Stomach (tissue), 9 donors: ENCODE measurements around the gene CENPX. TPM values are rescaled to one million over a fixed set of nuclear protein-coding genes. Genes with fewer than 3 reads are reported as not detected.

Experiments used
- DNase-seq, 2 donors: peaks; one replicate each; pipeline versions ENCODE4 v3.0.0 to v3.0.0-alpha.2; 2013 to 2019
- H3K27ac ChIP-seq, 5 donors: fragments of 200-600 bp in 4 of 5; sonication (generic) in 4 of 5; one replicate each; pipeline ENCODE4 v1.5.1; 2013 to 2019; ENCODE audit warnings: mild to moderate bottlenecking in 1 of 5, moderate library complexity in 1 of 5
- H3K27me3 ChIP-seq, 3 donors: fragments of 200-600 bp; sonication (generic); one replicate each; pipeline ENCODE4 v1.5.1; 2017 to 2019; ENCODE audit warnings: mixed run types in 1 of 3
- H3K36me3 ChIP-seq, 4 donors: fragments of 200-600 bp; sonication (generic); 1 replicate in 3 of 4; 2 replicates in 1 of 4; pipeline ENCODE4 v1.5.1; 2016 to 2019
- H3K4me1 ChIP-seq, 4 donors: fragments of 200-600 bp; sonication (generic); one replicate each; pipeline ENCODE4 v1.5.1; 2016 to 2019
- H3K4me3 ChIP-seq, 4 donors: fragments of 200-600 bp; sonication (generic) in 3 of 4; one replicate each; pipeline ENCODE4 v1.5.1; 2016 to 2019; ENCODE audit warnings: mild to moderate bottlenecking in 1 of 4
- H3K9me3 ChIP-seq, 4 donors: fragments of 200-600 bp; sonication (generic); one replicate each; pipeline ENCODE4 v1.5.1; 2016 to 2019
- EP300 ChIP-seq: sonication (generic); formaldehyde crosslinking; IDR thresholded peaks from one replicate; pipeline ENCODE4 v1.6.1; 2017; ENCODE audit warnings: antibody characterized with exemption
- POLR2A ChIP-seq, 4 donors: fragments of 450-650 bp; IDR thresholded peaks; one replicate each; pipeline ENCODE4 v1.6.1; 2016; ENCODE audit warnings: antibody characterized with exemption in 4 of 4, control low read depth in 2 of 4, mild to moderate bottlenecking in 1 of 4, moderate library complexity in 1 of 4
- POLR2AphosphoS5 ChIP-seq, 3 donors: sonication (generic); formaldehyde crosslinking; IDR thresholded peaks; one replicate each; pipeline ENCODE4 v1.6.1; 2016; ENCODE audit warnings: antibody characterized with exemption in 3 of 3
- WGBS, 5 donors: extraction: QIAGEN DNeasy Blood & Tissue Kit in 3 of 5; methylation state at CpG; one replicate each; pipeline versions ENCODE4 v1.1.5 to v1.1.7; 2013 to 2018; 5-methylcytosine and 5-hydroxymethylcytosine counted together
- intact Hi-C: fragments of 100-400 bp; cut with DNase I; formaldehyde crosslinking; loops from one replicate; pipeline ENCODE4 v1.15.1; 2023; ENCODE audit warnings: low total_unique reads
- polyA plus RNA-seq, 3 donors: library from polyadenylated mRNA; stranded (reverse); fragments of 200-250 nt; gene quantifications; one replicate each; pipeline ENCODE4 v1.2.3, GENCODE V29; 2013
- total RNA-seq, 5 donors: library from RNA; depleted of rRNA; stranded (reverse); fragments of >200 nt; gene quantifications; one replicate each; pipeline versions ENCODE4 v1.1.0 to v1.2.3, GENCODE V29; 2014 to 2016
- TF ChIP-seq, protein P1 (sequence below), 7 experiments: fragments of 450-650 bp in 4 of 7; fragments of 200-600 bp in 3 of 7; sonication (generic) in 3 of 7; IDR thresholded peaks; one replicate each; pipeline ENCODE4 v1.5.1; 2016 to 2019; ENCODE audit warnings: antibody characterized with exemption in 7 of 7, control low read depth in 2 of 7, mild to moderate bottlenecking in 1 of 7
- donor health status: healthy with polysubstance abuse.
- donor health status: Bipolar disorder and iron deficiency.
- donor health status: healthy.

CENPX gene
- total and polyA plus RNA-seq, 8 donors, result 22.0 to 231 (median 151) TPM

DNA sequence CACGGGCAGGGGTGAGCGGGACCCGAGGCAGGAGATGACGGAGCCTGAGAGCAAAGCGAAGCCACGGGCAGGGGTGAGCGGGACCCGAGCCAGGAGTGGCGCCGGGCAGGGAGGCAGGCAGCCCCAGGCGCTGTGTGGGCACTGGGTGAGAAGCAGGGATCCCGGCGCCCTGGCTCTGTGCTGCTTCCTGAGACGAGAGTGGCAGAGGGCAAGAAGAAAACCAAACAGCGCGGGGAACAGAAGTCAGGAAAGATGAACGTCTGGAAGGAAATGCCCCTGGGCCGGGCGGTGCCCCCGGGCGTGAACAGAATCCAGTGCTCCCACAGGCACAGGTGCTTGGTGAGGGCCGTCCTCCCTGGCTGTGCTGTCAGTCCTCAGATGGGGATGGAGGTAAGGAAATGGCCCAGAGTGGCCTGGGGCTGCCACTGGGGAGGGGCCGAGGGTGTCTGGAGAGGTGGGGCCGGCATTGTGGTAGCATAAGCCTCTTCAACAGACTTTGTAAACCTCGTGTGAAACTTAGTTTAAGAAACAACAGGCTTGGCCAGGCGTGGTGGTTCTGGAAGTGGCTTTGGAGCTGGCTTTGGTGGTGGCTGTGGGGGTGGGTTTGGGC, 35.4 kb downstream of the CENPX start:
- Histone ChIP-seq H3K4me1 (peaks cover 15 to 25% (median 19%) of the 10 kb centered on the region in 4 donors), H3K4me3 (no peak overlapping the region), H3K36me3 (peaks cover 12 to 70% (median 62%) of the 10 kb centered on the region in 4 donors), H3K9me3 (no peaks in the 10 kb centered on the region), H3K27me3 (no peaks in the 10 kb centered on the region), H3K27ac (no peak overlapping the region)
- TF ChIP-seq POLR2AphosphoS5 (IDR thresholded peaks at IDR 0.05) (no peak), POLR2A (IDR thresholded peaks at IDR 0.05) (no peak), EP300 (no peak)
- TF ChIP-seq, protein P1, sequence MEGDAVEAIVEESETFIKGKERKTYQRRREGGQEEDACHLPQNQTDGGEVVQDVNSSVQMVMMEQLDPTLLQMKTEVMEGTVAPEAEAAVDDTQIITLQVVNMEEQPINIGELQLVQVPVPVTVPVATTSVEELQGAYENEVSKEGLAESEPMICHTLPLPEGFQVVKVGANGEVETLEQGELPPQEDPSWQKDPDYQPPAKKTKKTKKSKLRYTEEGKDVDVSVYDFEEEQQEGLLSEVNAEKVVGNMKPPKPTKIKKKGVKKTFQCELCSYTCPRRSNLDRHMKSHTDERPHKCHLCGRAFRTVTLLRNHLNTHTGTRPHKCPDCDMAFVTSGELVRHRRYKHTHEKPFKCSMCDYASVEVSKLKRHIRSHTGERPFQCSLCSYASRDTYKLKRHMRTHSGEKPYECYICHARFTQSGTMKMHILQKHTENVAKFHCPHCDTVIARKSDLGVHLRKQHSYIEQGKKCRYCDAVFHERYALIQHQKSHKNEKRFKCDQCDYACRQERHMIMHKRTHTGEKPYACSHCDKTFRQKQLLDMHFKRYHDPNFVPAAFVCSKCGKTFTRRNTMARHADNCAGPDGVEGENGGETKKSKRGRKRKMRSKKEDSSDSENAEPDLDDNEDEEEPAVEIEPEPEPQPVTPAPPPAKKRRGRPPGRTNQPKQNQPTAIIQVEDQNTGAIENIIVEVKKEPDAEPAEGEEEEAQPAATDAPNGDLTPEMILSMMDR (IDR thresholded peaks at IDR 0.05), result no peak
- intact Hi-C loops, result no loop called here
- no peak for DNase-seq
- 89 to 91% (median 90%) methylated on average over 26 of the region's 26 CpGs for WGBS, 5 donors

DNA sequence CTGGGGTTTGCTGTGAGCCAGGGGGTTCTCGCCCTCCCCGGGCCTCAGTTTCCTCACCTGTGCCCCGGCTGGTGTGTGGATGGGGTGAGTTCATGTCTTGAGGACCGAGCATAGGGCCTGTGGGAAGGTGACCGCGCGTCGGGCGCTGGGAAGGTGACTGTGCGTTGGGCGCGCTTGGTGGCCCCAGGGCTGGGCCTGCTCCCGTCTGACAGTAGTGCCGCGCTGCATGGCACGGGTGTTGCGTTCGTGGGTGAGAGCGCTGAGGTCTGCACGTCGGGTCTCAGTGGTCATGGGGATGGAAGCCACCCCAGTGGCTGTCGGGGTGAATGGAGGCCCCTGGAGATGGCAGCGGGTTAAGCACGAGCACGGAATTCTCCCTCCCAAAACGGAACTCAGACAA, 36.1 kb downstream of the CENPX start:
- no peak for DNase-seq
- H3K27ac ChIP-seq, result no peak overlapping the region
- peaks cover 8 to 19% (median 12%) of the 10 kb centered on the region in 4 donors for H3K4me1 ChIP-seq
- intact Hi-C loops, result no loop called here
- 95 to 97% (median 96%) methylated on average over 26 of the region's 26 CpGs for WGBS, 5 donors
- TF ChIP-seq, protein P1 (IDR thresholded peaks at IDR 0.05), result no peak
- TF ChIP-seq EP300 (no peak), POLR2AphosphoS5 (IDR thresholded peaks at IDR 0.05) (no peak), POLR2A (IDR thresholded peaks at IDR 0.05) (no peak)
- H3K4me3 ChIP-seq, result no peak overlapping the region
- H3K36me3 ChIP-seq, result peaks cover 12 to 77% (median 63%) of the 10 kb centered on the region in 4 donors
- no peaks in the 10 kb centered on the region for H3K9me3 ChIP-seq
- no peaks in the 10 kb centered on the region for H3K27me3 ChIP-seq

DNA sequence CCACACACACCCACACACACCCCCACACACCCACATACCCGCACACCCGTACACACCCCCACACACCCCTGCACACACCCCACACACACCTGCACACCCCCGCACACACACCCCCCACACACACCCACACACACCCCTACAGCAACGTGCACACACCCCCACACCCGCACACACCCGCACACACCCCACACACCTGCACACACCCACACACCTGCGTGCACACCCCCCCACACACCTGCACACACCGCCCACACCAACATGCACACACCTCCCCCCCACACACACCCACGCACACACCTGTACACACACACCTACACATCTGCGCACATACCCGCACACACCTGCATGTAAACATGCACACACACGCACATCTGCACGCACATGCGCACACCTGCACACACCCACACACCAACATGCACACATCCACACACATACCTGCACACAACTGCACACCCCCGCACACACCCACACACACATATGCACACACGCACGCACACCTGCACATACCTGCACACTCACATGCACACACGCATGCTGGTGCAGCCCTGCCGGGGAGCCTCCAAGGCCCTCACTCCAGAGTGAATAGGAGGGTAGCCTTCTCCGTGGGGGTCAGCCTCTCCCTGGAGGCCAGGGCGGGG, 37.8 kb downstream of the CENPX start:
- no peak overlapping the region for H3K4me3 ChIP-seq
- no peak for TF ChIP-seq POLR2AphosphoS5 (IDR thresholded peaks at IDR 0.05)
- TF ChIP-seq, protein P1 (IDR thresholded peaks at IDR 0.05), result no peak
- TF ChIP-seq POLR2A (IDR thresholded peaks at IDR 0.05), result no peak
- no peak for TF ChIP-seq EP300
- no peaks in the 10 kb centered on the region for H3K9me3 ChIP-seq
- peaks cover 0 to 20% (median 13%) of the 10 kb centered on the region in 4 donors for H3K4me1 ChIP-seq
- DNase-seq, result no peak
- no peak overlapping the region for H3K27ac ChIP-seq
- H3K36me3 ChIP-seq, result peaks cover 12 to 88% (median 74%) of the 10 kb centered on the region in 4 donors
- intact Hi-C loops, result no loop called here
- no peaks in the 10 kb centered on the region for H3K27me3 ChIP-seq
- WGBS, 5 donors, result 80 to 91% (median 88%) methylated on average over 17 to 21 of the region's 21 CpGs

DNA sequence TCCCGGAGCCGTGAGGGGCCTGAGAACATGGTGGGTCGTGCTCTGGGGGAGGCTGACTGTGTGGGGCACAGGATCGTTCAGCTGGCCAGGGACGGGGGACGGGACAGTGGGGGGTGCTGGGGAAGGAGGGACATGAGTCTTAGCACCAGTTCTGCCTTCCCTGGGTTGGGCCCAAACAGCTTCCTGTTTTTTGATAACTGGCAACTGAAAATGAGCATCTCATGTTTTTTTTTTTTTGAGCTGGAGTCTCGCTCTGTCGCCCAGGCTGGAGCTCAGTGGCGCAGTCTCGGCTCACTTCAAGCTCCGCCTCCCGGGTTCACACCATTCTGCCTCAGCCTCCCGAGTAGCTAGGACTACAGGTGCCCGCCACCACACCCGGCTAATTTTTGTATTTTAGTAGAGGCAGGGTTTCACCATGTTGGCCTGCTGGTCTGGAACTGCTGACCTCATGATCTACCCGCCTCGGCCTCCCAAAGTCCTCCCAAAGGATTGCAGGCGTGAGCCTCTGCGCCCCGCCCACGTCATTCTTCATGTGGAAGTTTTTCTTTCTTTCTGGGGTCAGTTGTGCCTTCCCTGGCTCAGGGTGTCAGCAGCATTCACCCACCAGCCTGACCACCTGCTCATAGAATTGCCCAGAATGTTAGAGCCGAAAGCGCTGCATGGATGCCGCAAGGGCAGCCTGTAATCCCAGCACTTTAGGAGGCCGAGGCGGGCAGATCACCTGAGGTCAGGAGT, 38.9 kb downstream of the CENPX start:
- TF ChIP-seq, protein P1 (IDR thresholded peaks at IDR 0.05), result no peak
- TF ChIP-seq POLR2AphosphoS5 (IDR thresholded peaks at IDR 0.05) (no peak), POLR2A (IDR thresholded peaks at IDR 0.05) (no peak), EP300 (no peak)

More for the DNA sequence above, 38.9 kb downstream of the CENPX start:
- Histone ChIP-seq H3K9me3 (no peaks in the 10 kb centered on the region), H3K4me3 (no peak overlapping the region), H3K4me1 (peaks cover under 1 to 31% (median 21%) of the 10 kb centered on the region in 4 donors), H3K27ac (no peak overlapping the region), H3K36me3 (peaks cover 12 to 89% (median 72%) of the 10 kb centered on the region in 4 donors), H3K27me3 (no peaks in the 10 kb centered on the region)
- intact Hi-C loops, result no loop called here
- 92 to 97% (median 95%) methylated on average over 26 of the region's 26 CpGs for WGBS, 5 donors
- DNase-seq, result no peak
